ENCODE data around the gene ZNF311. TPM values are rescaled to one million over a fixed set of nuclear protein-coding genes. Genes with fewer than 3 reads are reported as not detected.

The ZNF311 gene
- total and polyA plus RNA-seq, 2 of the 13 experiments (the other 11 are each of a cell fraction or from before 2014, with no cell fraction given) = not detected

GRCh38 chr6:28953039-28953584 lies 52.0 kb downstream of the ZNF311 start (continued):
- TF ChIP-seq CREB1 (IDR thresholded peaks at IDR 0.05) (no peak), CREB1 (CRISPR knock-in tag; IDR thresholded peaks at IDR 0.05) (peak; percentile 47; the same call in 1 of the 2 replicates), ZBTB38 (CRISPR knock-in tag; IDR thresholded peaks at IDR 0.05) (0 out of 2 replicates have a peak, but pooled peaks have one; percentile 20), ATF1 (CRISPR knock-in tag; IDR thresholded peaks at IDR 0.05) (no peak; the same call in 1 of the 2 replicates), ZMAT5 (CRISPR knock-in tag; IDR thresholded peaks at IDR 0.05; ENCODE audit: borderline replicate concordance, low read depth) (no peak), ZKSCAN8 (CRISPR knock-in tag; IDR thresholded peaks at IDR 0.05; ENCODE audit: borderline replicate concordance) (peak; percentile 93), TEAD3 (CRISPR knock-in tag; optimal IDR thresholded peaks at IDR 0.05; ENCODE audit: borderline replicate concordance) (peak; percentile 31), SOX6 (IDR thresholded peaks at IDR 0.05) (no peak), SOX6 (CRISPR knock-in tag; IDR thresholded peaks at IDR 0.05) (peak; percentile 35; the same call in 1 of the 2 replicates), MXD4 (CRISPR knock-in tag; IDR thresholded peaks at IDR 0.05) (peak; percentile 77), ZBTB4 (CRISPR knock-in tag; IDR thresholded peaks at IDR 0.05; ENCODE audit: borderline replicate concordance) (no peak), SALL2 (CRISPR knock-in tag; IDR thresholded peaks at IDR 0.05) (peak; percentile 51; the same call in 1 of the 2 replicates), ERF (CRISPR knock-in tag; IDR thresholded peaks at IDR 0.05) (peak; percentile 75), ZBTB26 (CRISPR knock-in tag; IDR thresholded peaks at IDR 0.05; ENCODE audit: borderline replicate concordance) (peak; percentile 49; the same call in 1 of the 2 replicates), NCOA2 (CRISPR knock-in tag; IDR thresholded peaks at IDR 0.05) (0 out of 2 replicates have a peak, but pooled peaks have one; percentile 28), RBFOX2 (IDR thresholded peaks at IDR 0.05; ENCODE audit: low read depth, low read length) (no peak), FOXJ3 (CRISPR knock-in tag; IDR thresholded peaks at IDR 0.05; ENCODE audit: borderline replicate concordance) (peak; percentile 49; the same call in 1 of the 2 replicates), ZFP91 (CRISPR knock-in tag; IDR thresholded peaks at IDR 0.05; ENCODE audit: borderline replicate concordance) (no peak)
- TF ChIP-seq, protein P1, sequence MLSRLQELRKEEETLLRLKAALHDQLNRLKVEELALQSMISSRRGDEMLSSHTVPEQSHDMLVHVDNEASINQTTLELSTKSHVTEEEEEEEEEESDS (CRISPR knock-in tag; IDR thresholded peaks at IDR 0.05; ENCODE audit: borderline replicate concordance) = 0 out of 2 replicates have a peak, but pooled peaks have one; percentile 81
- TF ChIP-seq, protein P2, sequence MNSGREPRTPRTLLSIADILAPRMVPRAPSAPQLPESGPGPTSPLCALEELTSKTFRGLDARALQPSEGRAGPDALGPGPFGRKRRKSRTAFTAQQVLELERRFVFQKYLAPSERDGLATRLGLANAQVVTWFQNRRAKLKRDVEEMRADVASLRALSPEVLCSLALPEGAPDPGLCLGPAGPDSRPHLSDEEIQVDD (CRISPR knock-in tag; IDR thresholded peaks at IDR 0.05; ENCODE audit: borderline replicate concordance) = no peak
- TF ChIP-seq, protein P3, sequence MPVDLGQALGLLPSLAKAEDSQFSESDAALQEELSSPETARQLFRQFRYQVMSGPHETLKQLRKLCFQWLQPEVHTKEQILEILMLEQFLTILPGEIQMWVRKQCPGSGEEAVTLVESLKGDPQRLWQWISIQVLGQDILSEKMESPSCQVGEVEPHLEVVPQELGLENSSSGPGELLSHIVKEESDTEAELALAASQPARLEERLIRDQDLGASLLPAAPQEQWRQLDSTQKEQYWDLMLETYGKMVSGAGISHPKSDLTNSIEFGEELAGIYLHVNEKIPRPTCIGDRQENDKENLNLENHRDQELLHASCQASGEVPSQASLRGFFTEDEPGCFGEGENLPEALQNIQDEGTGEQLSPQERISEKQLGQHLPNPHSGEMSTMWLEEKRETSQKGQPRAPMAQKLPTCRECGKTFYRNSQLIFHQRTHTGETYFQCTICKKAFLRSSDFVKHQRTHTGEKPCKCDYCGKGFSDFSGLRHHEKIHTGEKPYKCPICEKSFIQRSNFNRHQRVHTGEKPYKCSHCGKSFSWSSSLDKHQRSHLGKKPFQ (CRISPR knock-in tag; IDR thresholded peaks at IDR 0.05; ENCODE audit: insufficient replicate concordance) = no peak
